ENCODE measurements around the gene PIK3CD.
"Not testable (repeated sequence)": the region's sequence is repeated elsewhere in the genome, so short reads cannot be mapped to it uniquely, and the experiment has no call there.

The PIK3CD gene

GRCh38 chr1:9654051-9654833, 2.7 kb downstream of the PIK3CD start:
- DNase-seq (ENCODE audit: low read depth in 2 of 2): no peak

- DNase-seq (ENCODE audit: low read depth in 2 of 2): peak in 1 of 2 donors; percentile 24
Observed at GRCh38 chr1:9654834-9655723, 3.5 kb downstream of the PIK3CD start.

GRCh38 chr1:9655836-9656235, 4.3 kb downstream of the PIK3CD start:
- DNase-seq (ENCODE audit: low read depth in 2 of 2): no peak

GRCh38 chr1:9657521-9658032, 6.0 kb downstream of the PIK3CD start:
- no peak for DNase-seq (ENCODE audit: low read depth in 2 of 2)

- no peak for DNase-seq (ENCODE audit: low read depth in 2 of 2)
Observed at GRCh38 chr1:9658199-9658598, 6.7 kb downstream of the PIK3CD start.

- no peak for DNase-seq (ENCODE audit: low read depth in 2 of 2)
Observed at GRCh38 chr1:9659328-9659727, 7.8 kb downstream of the PIK3CD start.

- DNase-seq (ENCODE audit: low read depth in 2 of 2): no peak
Observed at GRCh38 chr1:9663257-9663656, 11.7 kb downstream of the PIK3CD start.

GRCh38 chr1:9665193-9665592, 13.7 kb downstream of the PIK3CD start:
- no peak for DNase-seq (ENCODE audit: low read depth in 2 of 2)

- no peak for DNase-seq (ENCODE audit: low read depth in 2 of 2)
Observed at GRCh38 chr1:9668080-9668479, 16.5 kb downstream of the PIK3CD start.

- DNase-seq (ENCODE audit: low read depth in 2 of 2): no peak
Observed at GRCh38 chr1:9670085-9670484, 18.6 kb downstream of the PIK3CD start.

- DNase-seq (ENCODE audit: low read depth in 2 of 2): no peak
Observed at GRCh38 chr1:9671377-9672140, 20.0 kb downstream of the PIK3CD start.

- no peak for DNase-seq (ENCODE audit: low read depth in 2 of 2)
Observed at GRCh38 chr1:9672444-9672843, 20.9 kb downstream of the PIK3CD start.

- no peak for DNase-seq (ENCODE audit: low read depth in 2 of 2)
Observed at GRCh38 chr1:9675393-9675792, 23.9 kb downstream of the PIK3CD start.

GRCh38 chr1:9676128-9676527, 24.6 kb downstream of the PIK3CD start:
- not testable (repeated sequence) for DNase-seq (ENCODE audit: low read depth in 2 of 2)

GRCh38 chr1:9676815-9677393, 25.4 kb downstream of the PIK3CD start:
- no peak for DNase-seq (ENCODE audit: low read depth in 2 of 2)

GRCh38 chr1:9680091-9680490, 28.6 kb downstream of the PIK3CD start:
- no peak for DNase-seq (ENCODE audit: low read depth in 2 of 2)

GRCh38 chr1:9680828-9681227, 29.3 kb downstream of the PIK3CD start:
- no peak for DNase-seq (ENCODE audit: low read depth in 2 of 2)

- DNase-seq (ENCODE audit: low read depth in 2 of 2): no peak
Observed at GRCh38 chr1:9684801-9685200, 33.3 kb downstream of the PIK3CD start.

- DNase-seq (ENCODE audit: low read depth in 2 of 2): peak; percentile 53 to 58
Observed at GRCh38 chr1:9687120-9687873, 35.8 kb downstream of the PIK3CD start.

- DNase-seq (ENCODE audit: low read depth in 2 of 2): no peak
Observed at GRCh38 chr1:9687874-9688582, 36.5 kb downstream of the PIK3CD start.
